A673 (cell line): Measurements from ENCODE around the gene ZNF593OS. TPM values are rescaled to one million over a fixed set of nuclear protein-coding genes. Genes with fewer than 3 reads are reported as not detected.
A peak's percentile ranks its signal among the peaks of the same experiment; 100 is the strongest.

ENCODE experiments used
- BruUV-seq: library from RNA; stranded (reverse); fragments of 400-500 nt; replicated peaks from 2 replicates; lab custom pipeline; 2021; lab: Mats Ljungman, UMichigan
- CTCF ChIA-PET: fragments of 300-600 bp; sonication (Branson Sonifier 250); formaldehyde crosslinking; loops from one replicate; lab custom pipeline; 2022; ENCODE audit warnings: antibody characterized with exemption; lab: Charles Lee
- POLR2A ChIA-PET: fragments of 300-600 bp; sonication (Branson Sonifier 250); formaldehyde crosslinking; loops from one replicate; lab custom pipeline; 2022; ENCODE audit warnings: antibody characterized with exemption; ENCODE audit not compliant: low non-redundant PET; lab: Charles Lee
- DNase-seq: peaks from one replicate; pipeline ENCODE4 v3.0.0-alpha.2; 2015; ENCODE audit warnings: low spot score
- H3K27ac ChIP-seq: fragments of 200-600 bp; sonication (generic); 2 replicates; pipeline ENCODE4 v1.5.1; 2016; ENCODE audit warnings: mixed run types, low read depth, mild to moderate bottlenecking, mixed read lengths, antibody characterized with exemption, low read length; ENCODE audit not compliant: poor library complexity, severe bottlenecking
- H3K27me3 ChIP-seq: fragments of 200-600 bp; sonication (generic); replicated peaks from 2 replicates; pipeline ENCODE4 v1.6.1; 2017; ENCODE audit warnings: mixed run types, low read depth, mild to moderate bottlenecking, mixed read lengths, antibody characterized with exemption, low read length; ENCODE audit not compliant: insufficient read depth, poor library complexity
- H3K36me3 ChIP-seq: fragments of 200-600 bp; sonication (generic); 2 replicates; pipeline ENCODE4 v1.6.1; 2016; ENCODE audit warnings: mixed run types, mild to moderate bottlenecking, mixed read lengths, antibody characterized with exemption, low read length; ENCODE audit not compliant: insufficient read depth, poor library complexity, severe bottlenecking
- H3K4me1 ChIP-seq: fragments of 200-600 bp; sonication (generic); 2 replicates; pipeline ENCODE4 v1.6.1; 2017; ENCODE audit warnings: mixed run types, mild to moderate bottlenecking, mixed read lengths, antibody characterized with exemption, low read length; ENCODE audit not compliant: insufficient read depth, poor library complexity, severe bottlenecking
- H3K4me3 ChIP-seq: fragments of 200-600 bp; sonication (generic); 2 replicates; pipeline ENCODE4 v1.5.1; 2016; ENCODE audit warnings: low read depth, mixed run types, mild to moderate bottlenecking, mixed read lengths, low read length; ENCODE audit not compliant: poor library complexity, severe bottlenecking
- H3K9me3 ChIP-seq: fragments of 200-600 bp; sonication (generic); 2 replicates; pipeline ENCODE4 v1.6.1; 2016; ENCODE audit warnings: mixed run types, low read depth, mild to moderate bottlenecking, mixed read lengths, antibody characterized with exemption, low read length; ENCODE audit not compliant: poor library complexity, severe bottlenecking
- CTCF ChIP-seq: fragments of 300-800, 200-600 bp; sonication (generic); conservative IDR thresholded peaks from 2 replicates; pipeline ENCODE4 v1.5.1; 2017; ENCODE audit warnings: low read depth, mild to moderate bottlenecking, antibody characterized with exemption, low read length, moderate library complexity, mixed read lengths
- EZH2 ChIP-seq: fragments of 200-600 bp; sonication (generic); IDR thresholded peaks from 2 replicates; pipeline ENCODE4 v1.6.1; 2017; ENCODE audit warnings: borderline replicate concordance, low read depth, mild to moderate bottlenecking, mixed read lengths, antibody characterized with exemption, low read length; ENCODE audit not compliant: poor library complexity, severe bottlenecking
- intact Hi-C: fragments of 100-400 bp; cut with micrococcal nuclease; formaldehyde crosslinking; loops from one replicate; pipeline ENCODE4 v1.10.0; 2022; ENCODE audit not compliant: unreplicated experiment
- total RNA-seq: library from RNA; stranded (reverse); gene quantifications from 2 replicates; pipeline ENCODE4 v1.2.3, GENCODE V29; 2021

ZNF593OS gene
- total RNA-seq, 1 experiment from 2014 or later: not detected

DNA sequence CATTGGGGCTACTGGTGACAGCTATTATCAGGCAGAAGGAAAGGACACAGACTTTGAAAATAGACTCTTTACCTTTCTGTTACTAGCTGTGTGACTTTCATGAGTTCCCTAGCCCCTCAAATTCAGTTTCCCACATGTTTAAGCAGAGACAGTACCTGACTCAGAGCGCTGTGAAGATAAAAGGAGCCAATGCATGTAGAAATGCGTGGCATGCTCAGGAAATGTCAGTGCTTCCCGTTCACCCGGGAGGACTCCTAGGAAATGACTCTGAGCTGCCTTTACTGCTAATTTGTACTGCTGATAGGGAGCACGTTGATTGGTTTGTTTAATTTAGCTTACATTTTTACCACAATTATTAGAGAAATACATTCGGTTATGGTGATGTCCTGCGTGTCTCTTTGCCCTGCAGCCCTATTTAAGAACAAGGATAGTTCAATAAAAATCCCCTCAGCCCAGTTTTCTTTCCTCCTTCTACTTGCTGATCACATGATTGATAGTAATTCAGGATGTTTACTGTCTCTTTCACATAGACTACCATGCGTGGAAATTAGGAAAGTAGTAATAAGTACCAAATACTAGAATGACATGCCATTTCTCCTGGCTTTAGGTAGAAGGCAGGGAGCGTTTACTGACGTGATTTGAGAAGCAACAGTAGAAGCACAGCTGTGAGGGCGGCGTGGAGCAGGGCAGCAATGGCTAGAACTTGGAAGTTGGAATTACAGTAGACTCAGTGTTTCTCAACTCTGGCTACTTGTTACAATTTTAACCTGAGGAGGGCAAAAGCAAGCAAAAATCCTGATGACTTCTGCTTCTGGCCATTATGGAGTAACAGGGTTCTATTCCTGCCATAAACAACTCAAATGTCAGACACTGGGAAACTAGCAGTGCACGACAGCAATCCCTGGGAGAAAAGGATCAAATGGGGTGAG, 44.1 kb downstream of the ZNF593OS start:
- Histone ChIP-seq H3K4me3 (no peak overlapping the region), H3K27me3 (no peaks in the 10 kb centered on the region), H3K27ac (no peak overlapping the region), H3K4me1 (peaks cover 8% of the 10 kb centered on the region), H3K36me3 (peaks cover 14% of the 10 kb centered on the region), H3K9me3 (no peaks in the 10 kb centered on the region)
- no TSS peak for BruUV-seq
- intact Hi-C loops: no loop called here
- ChIA-PET POLR2A (no interaction called here), CTCF (no interaction called here)
- DNase-seq: no peak
- no peak for TF ChIP-seq CTCF
- TF ChIP-seq EZH2: no peak

DNA sequence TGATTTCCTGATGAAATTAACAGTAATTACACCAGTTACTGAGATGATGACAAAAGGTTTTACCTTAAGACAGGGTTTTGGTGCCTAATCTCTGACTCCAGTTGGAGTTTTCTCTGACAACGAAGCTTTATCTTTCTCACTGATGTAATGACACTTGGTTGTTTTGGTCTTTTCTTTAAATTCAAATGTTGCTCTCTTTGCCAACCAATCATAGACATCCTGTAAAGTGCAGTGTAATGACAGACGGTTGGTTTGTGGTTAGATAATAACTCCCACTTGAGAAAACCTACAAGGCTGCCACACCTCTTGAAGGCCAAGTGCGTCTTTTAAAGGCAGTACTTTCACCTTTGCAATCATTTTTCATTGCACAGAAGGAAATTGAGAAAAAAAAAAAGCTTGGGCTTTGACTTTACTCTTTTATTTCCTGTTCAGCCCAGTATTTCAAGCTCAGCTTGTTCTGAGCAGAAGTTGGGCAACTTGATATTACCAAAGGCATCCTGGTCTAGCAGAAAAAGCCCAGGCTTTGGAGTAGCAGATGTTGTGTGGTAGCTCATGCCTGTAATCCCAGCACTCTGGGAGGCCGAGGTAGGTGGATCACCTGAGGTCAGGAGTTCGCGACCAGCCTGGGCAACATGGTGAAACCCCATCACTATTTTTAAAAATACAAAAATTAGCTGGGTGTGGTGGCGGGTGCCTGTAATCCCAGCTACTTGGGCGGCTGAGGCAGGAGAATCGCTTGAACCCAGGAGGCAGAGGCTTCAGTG, 45.1 kb downstream of the ZNF593OS start:
- no TSS peak for BruUV-seq
- ChIA-PET CTCF (interaction anchor here (1.1 kb wide), 1 partner anchor 19 kb away, joined by 4 read pairs; no protein-coding TSS in a partner anchor), POLR2A (no interaction called here)
- TF ChIP-seq EZH2 (no peak), CTCF (no peak)
- Histone ChIP-seq H3K4me3 (no peak overlapping the region), H3K4me1 (peaks cover 8% of the 10 kb centered on the region), H3K36me3 (peaks cover 22% of the 10 kb centered on the region), H3K27ac (peak overlapping the region; percentile 19), H3K9me3 (no peaks in the 10 kb centered on the region), H3K27me3 (no peaks in the 10 kb centered on the region)
- peak; percentile 42 for DNase-seq
- intact Hi-C loops: no loop called here

DNA sequence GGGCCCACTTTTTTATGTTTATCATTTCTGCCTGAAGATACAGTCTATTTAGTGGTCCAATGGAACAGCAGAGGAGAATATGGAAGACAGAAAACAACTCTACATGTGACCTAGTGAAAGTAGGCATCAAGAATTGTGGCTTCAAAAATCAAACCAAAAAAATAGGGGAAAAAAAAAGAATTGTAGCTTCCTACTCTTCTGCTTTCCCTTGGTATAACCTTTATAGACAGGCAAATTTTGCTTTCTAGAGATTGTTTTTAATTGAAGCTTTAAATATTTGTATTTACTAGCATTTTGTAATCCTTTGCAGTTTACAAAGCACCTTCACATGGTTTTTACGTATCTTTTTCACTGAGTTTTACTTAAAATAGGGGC, 45.7 kb downstream of the ZNF593OS start:
- Histone ChIP-seq H3K27ac (peak overlapping the region; percentile 19), H3K36me3 (peaks cover 23% of the 10 kb centered on the region), H3K9me3 (no peaks in the 10 kb centered on the region), H3K27me3 (no peaks in the 10 kb centered on the region), H3K4me3 (no peak overlapping the region), H3K4me1 (peaks cover 8% of the 10 kb centered on the region)
- ChIA-PET CTCF (interaction anchor here (1.1 kb wide), 1 partner anchor 19 kb away, joined by 4 read pairs; no protein-coding TSS in a partner anchor), POLR2A (no interaction called here)
- TF ChIP-seq EZH2: no peak
- TF ChIP-seq CTCF: no peak
- DNase-seq: no peak
- intact Hi-C loops: no loop called here
- BruUV-seq: no TSS peak
